Measurements from ENCODE around the gene SLC16A13.

The SLC16A13 gene

GRCh38 chr17:7018331-7018964, 17.4 kb upstream of the SLC16A13 start:
- no peak for TF ChIP-seq CTCF (conservative IDR thresholded peaks at IDR 0.05; ENCODE audit: control insufficient read depth, insufficient read depth, low read depth, low read length)
- DNase-seq (ENCODE audit: low read depth): peak; percentile 27
- H3K4me3 ChIP-seq (ENCODE audit: control insufficient read depth, low read depth, low read length): peak overlapping the region; percentile 46

GRCh38 chr17:7019367-7019766, 16.4 kb upstream of the SLC16A13 start:
- peak overlapping the region; percentile 46 for H3K4me3 ChIP-seq (ENCODE audit: control insufficient read depth, low read depth, low read length)
- no peak for TF ChIP-seq CTCF (conservative IDR thresholded peaks at IDR 0.05; ENCODE audit: control insufficient read depth, insufficient read depth, low read depth, low read length)
- DNase-seq (ENCODE audit: low read depth): no peak

- peak; percentile 48 for DNase-seq (ENCODE audit: low read depth)
- TF ChIP-seq CTCF (conservative IDR thresholded peaks at IDR 0.05; ENCODE audit: control insufficient read depth, insufficient read depth, low read depth, low read length): no peak
- peak overlapping the region; percentile 46 for H3K4me3 ChIP-seq (ENCODE audit: control insufficient read depth, low read depth, low read length)
Observed at GRCh38 chr17:7019839-7020519, 15.8 kb upstream of the SLC16A13 start.

- no peak for TF ChIP-seq CTCF (conservative IDR thresholded peaks at IDR 0.05; ENCODE audit: control insufficient read depth, insufficient read depth, low read depth, low read length)
- peak overlapping the region; percentile 2 for H3K4me3 ChIP-seq (ENCODE audit: control insufficient read depth, low read depth, low read length)
- no peak for DNase-seq (ENCODE audit: low read depth)
Observed at GRCh38 chr17:7020894-7021664, 14.7 kb upstream of the SLC16A13 start.

- peak overlapping the region; percentile 33 for H3K4me3 ChIP-seq (ENCODE audit: control insufficient read depth, low read depth, low read length)
- DNase-seq (ENCODE audit: low read depth): peak; percentile 58
- peak; percentile 67 for TF ChIP-seq CTCF (conservative IDR thresholded peaks at IDR 0.05; ENCODE audit: control insufficient read depth, insufficient read depth, low read depth, low read length)
Observed at GRCh38 chr17:7021993-7022778, 13.6 kb upstream of the SLC16A13 start.
